ENCODE results near the gene TTLL11. TPM values are rescaled to one million over a fixed set of nuclear protein-coding genes. Genes with fewer than 3 reads are reported as not detected.

TTLL11 gene
- total RNA-seq, 1 experiment from 2014 or later, result 2.3 TPM

DNA sequence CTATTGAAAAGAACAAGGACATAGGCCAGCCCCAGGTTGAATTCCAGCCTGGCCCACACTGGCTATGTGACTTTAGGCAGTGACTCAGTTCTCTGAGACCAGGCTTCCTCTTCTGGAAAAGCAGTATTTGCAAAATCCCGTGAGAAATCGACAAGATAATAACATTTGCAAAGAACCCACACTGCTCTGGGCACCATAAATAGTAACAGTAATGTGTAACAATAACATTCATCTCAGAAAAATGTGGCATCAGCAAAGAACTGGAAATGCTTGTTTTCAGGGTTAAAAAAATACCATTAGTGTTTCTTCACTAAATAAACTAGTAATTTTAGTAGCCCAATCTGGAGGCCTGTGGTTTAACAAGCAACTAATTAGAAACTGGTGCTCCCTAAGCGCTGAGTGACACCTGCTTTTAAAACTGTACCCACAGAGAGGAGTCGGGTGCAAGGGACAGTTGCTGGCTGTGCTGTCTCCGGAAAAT is 148.4 kb downstream of the TTLL11 start:
- Histone ChIP-seq H3K27me3 (ENCODE audit: insufficient read depth, low read depth) (no peaks in the 10 kb centered on the region), H3K36me3 (ENCODE audit: low read depth) (no peaks in the 10 kb centered on the region), H2AFZ (no peak overlapping the region), H4K20me1 (ENCODE audit: insufficient read depth) (no peaks in the 10 kb centered on the region), H3K79me2 (ENCODE audit: low read depth) (no peaks in the 10 kb centered on the region), H3K27ac (peak overlapping the region; percentile 74), H3K4me3 (no peak overlapping the region), H3K9me3 (ENCODE audit: insufficient read depth, low read depth) (no peaks in the 10 kb centered on the region), H3F3A (ENCODE audit: insufficient read depth, low read depth) (peaks cover 21% of the 10 kb centered on the region), H3K9me2 (ENCODE audit: insufficient read depth) (no peaks in the 10 kb centered on the region), H3K4me1 (replicated peaks; ENCODE audit: insufficient read depth) (peaks cover 31% of the 10 kb centered on the region), H3K4me2 (peak overlapping the region; percentile 30)
- BruUV-seq (replicated peaks), result no TSS peak
- TF ChIP-seq, protein P1, sequence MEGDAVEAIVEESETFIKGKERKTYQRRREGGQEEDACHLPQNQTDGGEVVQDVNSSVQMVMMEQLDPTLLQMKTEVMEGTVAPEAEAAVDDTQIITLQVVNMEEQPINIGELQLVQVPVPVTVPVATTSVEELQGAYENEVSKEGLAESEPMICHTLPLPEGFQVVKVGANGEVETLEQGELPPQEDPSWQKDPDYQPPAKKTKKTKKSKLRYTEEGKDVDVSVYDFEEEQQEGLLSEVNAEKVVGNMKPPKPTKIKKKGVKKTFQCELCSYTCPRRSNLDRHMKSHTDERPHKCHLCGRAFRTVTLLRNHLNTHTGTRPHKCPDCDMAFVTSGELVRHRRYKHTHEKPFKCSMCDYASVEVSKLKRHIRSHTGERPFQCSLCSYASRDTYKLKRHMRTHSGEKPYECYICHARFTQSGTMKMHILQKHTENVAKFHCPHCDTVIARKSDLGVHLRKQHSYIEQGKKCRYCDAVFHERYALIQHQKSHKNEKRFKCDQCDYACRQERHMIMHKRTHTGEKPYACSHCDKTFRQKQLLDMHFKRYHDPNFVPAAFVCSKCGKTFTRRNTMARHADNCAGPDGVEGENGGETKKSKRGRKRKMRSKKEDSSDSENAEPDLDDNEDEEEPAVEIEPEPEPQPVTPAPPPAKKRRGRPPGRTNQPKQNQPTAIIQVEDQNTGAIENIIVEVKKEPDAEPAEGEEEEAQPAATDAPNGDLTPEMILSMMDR (conservative IDR thresholded peaks at IDR 0.05), result no peak
- no peak for TF ChIP-seq EZH2 (IDR thresholded peaks at IDR 0.05; ENCODE audit: low read depth)
- POLR2A ChIA-PET (ENCODE audit: unreplicated experiment), result no interaction called here
- CTCF ChIA-PET, result no interaction called here
- DNase-seq, result peak; percentile 14 to 88
- intact Hi-C loops (cut with micrococcal nuclease; ENCODE audit: unreplicated experiment), result no loop called here

DNA sequence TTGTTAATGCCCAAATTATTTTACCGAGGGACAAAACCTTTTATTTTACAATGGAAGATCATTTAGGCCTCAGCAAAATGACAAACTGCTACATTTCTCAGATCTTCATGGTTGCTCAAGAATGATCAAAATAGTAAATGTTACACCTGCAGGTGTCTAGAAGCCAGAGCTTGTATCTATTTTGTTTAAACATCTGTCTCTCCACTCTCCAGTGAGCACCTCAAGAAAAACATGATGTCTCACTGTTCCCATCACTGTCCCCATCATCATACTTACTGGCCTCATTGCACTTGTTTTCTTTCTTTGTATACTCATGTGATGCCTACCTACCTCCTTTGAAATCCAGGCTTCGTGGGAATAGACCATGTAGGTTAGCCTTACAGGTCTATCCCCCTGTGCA is 149.6 kb downstream of the TTLL11 start:
- TF ChIP-seq, protein P1 (conservative IDR thresholded peaks at IDR 0.05), result no peak
- TF ChIP-seq EZH2 (IDR thresholded peaks at IDR 0.05; ENCODE audit: low read depth), result no peak
- Histone ChIP-seq H3K4me2 (peak overlapping the region; percentile 30; the same call in 1 of the 2 replicates), H3F3A (ENCODE audit: insufficient read depth, low read depth) (peaks cover 21% of the 10 kb centered on the region), H3K27ac (no peak overlapping the region), H3K4me1 (replicated peaks; ENCODE audit: insufficient read depth) (peaks cover 31% of the 10 kb centered on the region), H3K4me3 (no peak overlapping the region), H3K9me3 (ENCODE audit: insufficient read depth, low read depth) (no peaks in the 10 kb centered on the region), H3K79me2 (ENCODE audit: low read depth) (no peaks in the 10 kb centered on the region), H3K36me3 (ENCODE audit: low read depth) (no peaks in the 10 kb centered on the region), H2AFZ (no peak overlapping the region), H3K9me2 (ENCODE audit: insufficient read depth) (no peaks in the 10 kb centered on the region), H3K27me3 (ENCODE audit: insufficient read depth, low read depth) (no peaks in the 10 kb centered on the region), H4K20me1 (ENCODE audit: insufficient read depth) (no peaks in the 10 kb centered on the region)
- ChIA-PET POLR2A (ENCODE audit: unreplicated experiment) (no interaction called here), CTCF (no interaction called here)
- BruUV-seq (replicated peaks), result no TSS peak
- no peak for DNase-seq
- intact Hi-C loops (cut with micrococcal nuclease; ENCODE audit: unreplicated experiment), result no loop called here

DNA sequence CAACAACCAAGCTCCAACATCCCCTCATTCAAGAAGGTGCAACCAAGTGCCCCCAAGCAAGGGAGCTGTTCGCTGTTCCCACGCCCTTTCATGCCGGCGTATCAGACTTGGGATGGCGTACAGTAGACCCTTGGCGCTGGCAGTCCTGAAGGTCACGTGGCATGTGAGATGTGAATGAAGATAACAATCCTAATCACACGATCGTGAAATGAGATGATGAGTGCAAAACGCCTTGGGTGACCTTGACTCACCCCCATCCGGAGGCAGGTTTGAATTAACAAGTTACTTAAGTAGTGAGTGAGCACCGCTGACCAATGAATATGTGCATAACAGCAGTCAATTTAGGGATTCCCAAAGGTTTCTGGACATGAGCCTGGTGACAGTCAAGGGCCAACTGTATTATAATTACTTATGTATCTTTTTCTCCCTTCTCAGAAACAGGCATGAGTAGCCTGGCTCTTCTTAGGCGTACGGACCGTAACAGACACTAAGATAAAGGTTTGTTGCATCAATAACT is 150.2 kb downstream of the TTLL11 start:
- H3K4me1 ChIP-seq (replicated peaks; ENCODE audit: insufficient read depth), result peaks cover 31% of the 10 kb centered on the region

More for the DNA sequence above, 150.2 kb downstream of the TTLL11 start:
- H4K20me1 ChIP-seq (ENCODE audit: insufficient read depth), result no peaks in the 10 kb centered on the region
- ChIA-PET CTCF (interaction anchor here (0.7 kb wide), 1 partner anchor 268 kb away, joined by 3 read pairs; no protein-coding TSS in a partner anchor), POLR2A (ENCODE audit: unreplicated experiment) (no interaction called here)
- DNase-seq, result no peak
- no peak overlapping the region for H2AFZ ChIP-seq
- TF ChIP-seq EZH2 (IDR thresholded peaks at IDR 0.05; ENCODE audit: low read depth), result no peak
- TF ChIP-seq, protein P1 (conservative IDR thresholded peaks at IDR 0.05), result no peak
- no peak overlapping the region for H3K27ac ChIP-seq
- no peaks in the 10 kb centered on the region for H3K79me2 ChIP-seq (ENCODE audit: low read depth)
- H3K4me2 ChIP-seq, result no peak overlapping the region
- H3F3A ChIP-seq (ENCODE audit: insufficient read depth, low read depth), result peaks cover 21% of the 10 kb centered on the region
- no peaks in the 10 kb centered on the region for H3K9me2 ChIP-seq (ENCODE audit: insufficient read depth)
- BruUV-seq (replicated peaks), result no TSS peak
- H3K36me3 ChIP-seq (ENCODE audit: low read depth), result no peaks in the 10 kb centered on the region
- no peak overlapping the region for H3K4me3 ChIP-seq
- intact Hi-C loops (cut with micrococcal nuclease; ENCODE audit: unreplicated experiment), result no loop called here
- no peaks in the 10 kb centered on the region for H3K27me3 ChIP-seq (ENCODE audit: insufficient read depth, low read depth)
- H3K9me3 ChIP-seq (ENCODE audit: insufficient read depth, low read depth), result no peaks in the 10 kb centered on the region

Measured in PC-9 (cell line).